Chondrocyte (in vitro differentiated cells): ENCODE measurements around the gene APOLD1. TPM values are rescaled to one million over a fixed set of nuclear protein-coding genes. Genes with fewer than 3 reads are reported as not detected.
"Not testable (repeated sequence)": the region's sequence is repeated elsewhere in the genome, so short reads cannot be mapped to it uniquely, and the experiment has no call there.

ENCODE experiments used
- DNase-seq: peaks from one replicate; pipeline ENCODE4 v3.0.0; 2021; ENCODE audit warnings: mixed read lengths, low spot score
- H3K27ac Mint-ChIP-seq: one replicate; pipeline ENCODE4 v1.8.0; 2021; ENCODE audit warnings: mild to moderate bottlenecking, moderate library complexity, mixed read lengths; ENCODE audit not compliant: unreplicated experiment
- H3K27me3 Mint-ChIP-seq: 2 replicates; pipeline ENCODE4 v1.8.0; 2021; ENCODE audit warnings: low read depth, mixed read lengths
- H3K36me3 Mint-ChIP-seq: 2 replicates; pipeline ENCODE4 v1.8.0; 2021; ENCODE audit warnings: low read depth, mixed read lengths
- H3K4me1 Mint-ChIP-seq: 2 replicates; pipeline ENCODE4 v1.8.0; 2021; ENCODE audit warnings: low read depth, mild to moderate bottlenecking, mixed read lengths
- H3K4me3 Mint-ChIP-seq: one replicate; pipeline ENCODE4 v1.8.0; 2021; ENCODE audit warnings: mild to moderate bottlenecking, moderate library complexity, mixed read lengths; ENCODE audit not compliant: unreplicated experiment
- H3K9me3 Mint-ChIP-seq: 2 replicates; pipeline ENCODE4 v1.8.0; 2021; ENCODE audit warnings: low read depth, mixed read lengths
- CTCF ChIP-seq: fragments of 200-600 bp; sonication (generic); IDR thresholded peaks from 2 replicates; pipeline ENCODE4 v1.5.0; 2021; ENCODE audit warnings: antibody characterized with exemption, mild to moderate bottlenecking, moderate library complexity
- total RNA-seq: library from RNA; stranded (reverse); gene quantifications from 3 replicates; pipeline ENCODE4 v1.2.1, GENCODE V29; 2021

APOLD1 gene
- total RNA-seq, 1 donor from 2014 or later = 7.1 TPM

- no peaks in the 10 kb centered on the region for H3K9me3 Mint-ChIP-seq
- peaks cover 30% of the 10 kb centered on the region for H3K4me1 Mint-ChIP-seq
- no peak for TF ChIP-seq CTCF
- H3K27me3 Mint-ChIP-seq = no peaks in the 10 kb centered on the region
- H3K36me3 Mint-ChIP-seq = peaks cover 15% of the 10 kb centered on the region
- no peak overlapping the region for H3K4me3 Mint-ChIP-seq
- H3K27ac Mint-ChIP-seq = no peak overlapping the region
- DNase-seq = no peak
These were observed 51.1 kb downstream of the APOLD1 start for GRCh38 chr12:12836571-12836970.

- Mint-ChIP-seq H3K27me3 (no peaks in the 10 kb centered on the region), H3K4me3 (no peak overlapping the region), H3K9me3 (no peaks in the 10 kb centered on the region), H3K36me3 (peaks cover 12% of the 10 kb centered on the region), H3K4me1 (peaks cover 30% of the 10 kb centered on the region), H3K27ac (peak overlapping the region; percentile 45)
- peak; percentile 86 for TF ChIP-seq CTCF
- DNase-seq = no peak
These were observed 51.8 kb downstream of the APOLD1 start for GRCh38 chr12:12837025-12837812.

- H3K9me3 Mint-ChIP-seq = no peaks in the 10 kb centered on the region
- peaks cover 30% of the 10 kb centered on the region for H3K4me1 Mint-ChIP-seq
- H3K27ac Mint-ChIP-seq = peak overlapping the region; percentile 36
- TF ChIP-seq CTCF = no peak
- H3K4me3 Mint-ChIP-seq = no peak overlapping the region
- H3K27me3 Mint-ChIP-seq = no peaks in the 10 kb centered on the region
- no peak for DNase-seq
- peaks cover 9% of the 10 kb centered on the region for H3K36me3 Mint-ChIP-seq
These were observed 52.3 kb downstream of the APOLD1 start for GRCh38 chr12:12837813-12838153.

GRCh38 chr12:12839003-12839395 is 53.5 kb downstream of the APOLD1 start:
- H3K4me3 Mint-ChIP-seq = no peak overlapping the region
- H3K27ac Mint-ChIP-seq = peak overlapping the region; percentile 92
- no peak for DNase-seq
- TF ChIP-seq CTCF = no peak
- peaks cover 30% of the 10 kb centered on the region for H3K4me1 Mint-ChIP-seq
- no peaks in the 10 kb centered on the region for H3K36me3 Mint-ChIP-seq
- no peaks in the 10 kb centered on the region for H3K9me3 Mint-ChIP-seq
- no peaks in the 10 kb centered on the region for H3K27me3 Mint-ChIP-seq

GRCh38 chr12:12839439-12839838 is 54.0 kb downstream of the APOLD1 start:
- not testable (repeated sequence) for DNase-seq, H3K36me3 Mint-ChIP-seq, H3K4me3 Mint-ChIP-seq, H3K27me3 Mint-ChIP-seq, H3K9me3 Mint-ChIP-seq
- Mint-ChIP-seq H3K4me1 (peaks cover 30% of the 10 kb centered on the region), H3K27ac (peak overlapping the region; percentile 92)
